ENCODE data around the gene TOP2A.
A peak's percentile ranks its signal among the peaks of the same experiment; 100 is the strongest.

- TF ChIP-seq CTCF (IDR thresholded peaks at IDR 0.05) (peak; percentile 30 to 35 (median 31)), POLR2A (IDR thresholded peaks at IDR 0.05) (no peak), POLR2AphosphoS5 (IDR thresholded peaks at IDR 0.05) (no peak)
Measured at GRCh38 chr17:40450175-40450574, 32.5 kb upstream of the TOP2A start.
